HL-60 (cell line): ENCODE measurements around the gene CPD.

Experiments
- POLR2AphosphoS5 ChIP-seq: IDR thresholded peaks from 2 replicates; pipeline ENCODE4 v1.6.1; 2012; ENCODE audit warnings: low read depth
- TF ChIP-seq, protein P1 (sequence below): IDR thresholded peaks from one replicate; pipeline ENCODE4 v1.5.1; 2011; ENCODE audit warnings: low read length, control low read depth, inconsistent platforms; ENCODE audit not compliant: insufficient read depth

DNA sequence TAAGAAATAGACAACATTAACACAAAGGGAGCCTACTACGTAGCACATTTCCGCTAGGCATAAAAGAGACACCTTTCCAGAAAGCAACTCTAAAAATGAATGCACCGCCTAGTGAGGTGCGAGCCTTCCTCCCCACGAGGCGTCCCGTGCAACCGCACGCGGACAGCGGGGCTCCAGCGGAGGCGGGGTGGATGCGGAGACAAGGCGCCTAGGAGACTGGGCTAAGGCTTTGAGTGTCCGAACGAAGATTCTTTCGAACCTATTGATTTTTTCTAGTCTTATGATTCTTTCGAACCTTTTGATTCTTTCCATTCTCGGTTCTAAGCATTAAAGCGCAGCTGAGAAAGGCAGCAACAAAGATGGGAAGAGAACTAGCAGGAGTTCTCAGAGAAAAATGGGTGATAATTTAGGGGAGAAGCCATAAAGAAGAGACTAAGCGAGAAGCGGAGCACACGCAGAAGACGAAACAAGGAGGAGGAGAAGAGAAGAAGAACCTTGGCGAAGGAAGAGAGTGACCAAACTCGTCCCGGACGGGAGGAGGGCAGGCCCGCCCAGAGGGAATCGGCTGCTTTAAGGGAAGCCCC is 394 bp upstream of the CPD start:
- TF ChIP-seq, protein P1, sequence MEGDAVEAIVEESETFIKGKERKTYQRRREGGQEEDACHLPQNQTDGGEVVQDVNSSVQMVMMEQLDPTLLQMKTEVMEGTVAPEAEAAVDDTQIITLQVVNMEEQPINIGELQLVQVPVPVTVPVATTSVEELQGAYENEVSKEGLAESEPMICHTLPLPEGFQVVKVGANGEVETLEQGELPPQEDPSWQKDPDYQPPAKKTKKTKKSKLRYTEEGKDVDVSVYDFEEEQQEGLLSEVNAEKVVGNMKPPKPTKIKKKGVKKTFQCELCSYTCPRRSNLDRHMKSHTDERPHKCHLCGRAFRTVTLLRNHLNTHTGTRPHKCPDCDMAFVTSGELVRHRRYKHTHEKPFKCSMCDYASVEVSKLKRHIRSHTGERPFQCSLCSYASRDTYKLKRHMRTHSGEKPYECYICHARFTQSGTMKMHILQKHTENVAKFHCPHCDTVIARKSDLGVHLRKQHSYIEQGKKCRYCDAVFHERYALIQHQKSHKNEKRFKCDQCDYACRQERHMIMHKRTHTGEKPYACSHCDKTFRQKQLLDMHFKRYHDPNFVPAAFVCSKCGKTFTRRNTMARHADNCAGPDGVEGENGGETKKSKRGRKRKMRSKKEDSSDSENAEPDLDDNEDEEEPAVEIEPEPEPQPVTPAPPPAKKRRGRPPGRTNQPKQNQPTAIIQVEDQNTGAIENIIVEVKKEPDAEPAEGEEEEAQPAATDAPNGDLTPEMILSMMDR, result no peak
- no peak for TF ChIP-seq POLR2AphosphoS5
